OCI-LY7 (cell line): Measurements from ENCODE around the gene MYBPC1. TPM values are rescaled to one million over a fixed set of nuclear protein-coding genes. Genes with fewer than 3 reads are reported as not detected.

Experiments
- BruUV-seq: library from RNA; stranded (reverse); fragments of 400-500 nt; replicated peaks from 2 replicates; lab custom pipeline; 2021; lab: Mats Ljungman, UMichigan
- CTCF ChIA-PET: fragments of 300-600 bp; sonication (Branson Sonifier 250); formaldehyde crosslinking; loops from one replicate; lab custom pipeline; 2022; ENCODE audit warnings: antibody characterized with exemption; ENCODE audit not compliant: unreplicated experiment; lab: Charles Lee
- POLR2A ChIA-PET: fragments of 300-600 bp; sonication (Branson Sonifier 250); formaldehyde crosslinking; loops from one replicate; lab custom pipeline; 2022; ENCODE audit warnings: antibody characterized with exemption; lab: Charles Lee
- DNase-seq: peaks from one replicate; pipeline ENCODE4 v3.0.0-alpha.2; 2015; ENCODE audit warnings: low spot score
- H2AFZ ChIP-seq: fragments of 200-600 bp; sonication (generic), shearing (Covaris generic); 2 replicates; pipeline ENCODE4 v1.6.1; 2014; ENCODE audit warnings: mild to moderate bottlenecking, antibody characterized with exemption, low read length, moderate library complexity
- H3K27ac ChIP-seq: fragments of 200-600 bp; sonication (generic); 2 replicates; pipeline ENCODE4 v1.5.1; 2014; ENCODE audit warnings: mixed run types, low read depth, mild to moderate bottlenecking, moderate library complexity, low read length, inconsistent platforms; ENCODE audit not compliant: poor library complexity, severe bottlenecking
- H3K36me3 ChIP-seq: fragments of 200-600 bp; sonication (generic); 2 replicates; pipeline ENCODE4 v1.6.1; 2014; ENCODE audit warnings: mild to moderate bottlenecking, antibody characterized with exemption, low read length, moderate library complexity, mixed read lengths; ENCODE audit not compliant: insufficient read depth
- H3K4me1 ChIP-seq: fragments of 200-600 bp; sonication (generic); 2 replicates; pipeline ENCODE4 v1.5.1; 2014; ENCODE audit warnings: mild to moderate bottlenecking, low read length; ENCODE audit not compliant: insufficient read depth, poor library complexity, severe bottlenecking
- H3K4me2 ChIP-seq: fragments of 200-600 bp; sonication (generic); 2 replicates; pipeline ENCODE4 v1.6.1; 2014; ENCODE audit warnings: mild to moderate bottlenecking, low read length
- H3K4me3 ChIP-seq: fragments of 200-600 bp; sonication (generic); 2 replicates; pipeline ENCODE4 v1.5.1; 2014; ENCODE audit warnings: mild to moderate bottlenecking, low read depth, low read length; ENCODE audit not compliant: poor library complexity, severe bottlenecking
- H3K79me2 ChIP-seq: fragments of 200-600 bp; sonication (generic); 2 replicates; pipeline ENCODE4 v1.6.1; 2016; ENCODE audit warnings: low read depth, mild to moderate bottlenecking, low read length, moderate library complexity, mixed read lengths; ENCODE audit not compliant: insufficient read depth
- H3K9me2 ChIP-seq: fragments of 200-600 bp; sonication (generic); 2 replicates; pipeline ENCODE4 v1.6.1; 2016; ENCODE audit warnings: mild to moderate bottlenecking, low read length, mixed read lengths; ENCODE audit not compliant: insufficient read depth
- H3K9me3 ChIP-seq: fragments of 200-600 bp; sonication (generic); 2 replicates; pipeline ENCODE4 v1.6.1; 2014; ENCODE audit warnings: mild to moderate bottlenecking, mixed run types, low read length, mixed read lengths
- H4K20me1 ChIP-seq: fragments of 200-600 bp; sonication (generic); 2 replicates; pipeline ENCODE4 v1.6.1; 2014; ENCODE audit warnings: mild to moderate bottlenecking, antibody characterized with exemption, low read length, moderate library complexity, mixed read lengths; ENCODE audit not compliant: insufficient read depth
- EZH2phosphoT487 ChIP-seq: fragments of 200-600 bp; sonication (generic); IDR thresholded peaks from 2 replicates; pipeline ENCODE4 v1.6.1; 2018; ENCODE audit warnings: low read depth, borderline replicate concordance, mild to moderate bottlenecking, mixed run types, antibody characterized with exemption, low read length, moderate library complexity, mixed read lengths
- intact Hi-C: fragments of 100-400 bp; cut with micrococcal nuclease; formaldehyde crosslinking; loops from one replicate; pipeline ENCODE4 v1.10.0; 2022; ENCODE audit not compliant: unreplicated experiment
- total RNA-seq, 2 experiments: library from RNA; depleted of rRNA in 1 of 2; stranded (reverse); fragments of >200 nt in 1 of 2; shearing (Covaris generic) in 1 of 2; gene quantifications; 2 replicates each; pipeline ENCODE4 v1.2.3, GENCODE V29; 2014 to 2022
- TF ChIP-seq, protein P1 (sequence below): fragments of 200-600 bp; sonication (generic); conservative IDR thresholded peaks from 2 replicates; pipeline ENCODE4 v1.5.1; 2014; ENCODE audit warnings: mild to moderate bottlenecking, antibody characterized with exemption, low read length, moderate library complexity, mixed read lengths

The MYBPC1 gene
- total RNA-seq, 2 experiments from 2014 or later = not detected

DNA sequence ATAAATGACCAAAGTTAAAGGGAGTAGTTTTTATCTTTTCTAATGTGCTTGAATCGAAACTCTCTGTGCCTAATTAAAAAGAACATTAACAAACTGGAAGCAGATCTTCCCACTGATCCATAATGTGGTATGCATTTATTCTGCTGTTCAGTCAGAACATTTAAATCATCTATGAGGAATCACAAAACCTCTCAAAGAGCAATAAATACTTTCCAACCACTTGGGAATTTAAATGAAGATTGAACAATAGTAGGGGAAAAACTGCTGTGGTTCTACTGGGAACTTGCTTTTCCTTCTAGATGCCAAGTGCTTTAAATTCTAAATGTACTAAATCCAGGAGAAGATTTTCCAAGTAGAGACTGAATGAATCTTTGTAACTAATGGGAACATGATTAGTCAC is 90.3 kb downstream of the MYBPC1 start:
- Histone ChIP-seq H3K79me2 (no peaks in the 10 kb centered on the region), H3K9me2 (no peaks in the 10 kb centered on the region), H3K4me2 (no peak overlapping the region), H3K9me3 (no peaks in the 10 kb centered on the region), H3K4me1 (no peaks in the 10 kb centered on the region), H3K36me3 (no peaks in the 10 kb centered on the region), H4K20me1 (no peaks in the 10 kb centered on the region), H3K4me3 (no peak overlapping the region), H2AFZ (no peak overlapping the region; the same call in 1 of the 2 replicates), H3K27ac (no peak overlapping the region)
- DNase-seq = no peak
- CTCF ChIA-PET = no interaction called here
- BruUV-seq = no TSS peak
- intact Hi-C loops = no loop called here
- TF ChIP-seq, protein P1, sequence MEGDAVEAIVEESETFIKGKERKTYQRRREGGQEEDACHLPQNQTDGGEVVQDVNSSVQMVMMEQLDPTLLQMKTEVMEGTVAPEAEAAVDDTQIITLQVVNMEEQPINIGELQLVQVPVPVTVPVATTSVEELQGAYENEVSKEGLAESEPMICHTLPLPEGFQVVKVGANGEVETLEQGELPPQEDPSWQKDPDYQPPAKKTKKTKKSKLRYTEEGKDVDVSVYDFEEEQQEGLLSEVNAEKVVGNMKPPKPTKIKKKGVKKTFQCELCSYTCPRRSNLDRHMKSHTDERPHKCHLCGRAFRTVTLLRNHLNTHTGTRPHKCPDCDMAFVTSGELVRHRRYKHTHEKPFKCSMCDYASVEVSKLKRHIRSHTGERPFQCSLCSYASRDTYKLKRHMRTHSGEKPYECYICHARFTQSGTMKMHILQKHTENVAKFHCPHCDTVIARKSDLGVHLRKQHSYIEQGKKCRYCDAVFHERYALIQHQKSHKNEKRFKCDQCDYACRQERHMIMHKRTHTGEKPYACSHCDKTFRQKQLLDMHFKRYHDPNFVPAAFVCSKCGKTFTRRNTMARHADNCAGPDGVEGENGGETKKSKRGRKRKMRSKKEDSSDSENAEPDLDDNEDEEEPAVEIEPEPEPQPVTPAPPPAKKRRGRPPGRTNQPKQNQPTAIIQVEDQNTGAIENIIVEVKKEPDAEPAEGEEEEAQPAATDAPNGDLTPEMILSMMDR = no peak
- TF ChIP-seq EZH2phosphoT487 = no peak
- POLR2A ChIA-PET = no interaction called here

- CTCF ChIA-PET = no interaction called here
- H3K27ac ChIP-seq = no peak overlapping the region
- no peak overlapping the region for H2AFZ ChIP-seq
- POLR2A ChIA-PET = interaction anchor here (1.1 kb wide), 1 partner anchor 9 kb away, joined by 4 read pairs; no protein-coding TSS in a partner anchor
- H3K9me2 ChIP-seq = no peaks in the 10 kb centered on the region
- BruUV-seq = no TSS peak
- TF ChIP-seq EZH2phosphoT487 = no peak
- TF ChIP-seq, protein P1 = no peak
- no peak overlapping the region for H3K4me3 ChIP-seq
- H3K36me3 ChIP-seq = no peaks in the 10 kb centered on the region
- no peaks in the 10 kb centered on the region for H3K9me3 ChIP-seq
- H3K79me2 ChIP-seq = no peaks in the 10 kb centered on the region
- no peak for DNase-seq
- no peak overlapping the region for H3K4me2 ChIP-seq
- H3K4me1 ChIP-seq = peaks cover 11% of the 10 kb centered on the region
- intact Hi-C loops = no loop called here
- no peaks in the 10 kb centered on the region for H4K20me1 ChIP-seq
Observed at GRCh38 chr12:101686176-101686575, 91.4 kb downstream of the MYBPC1 start.

- intact Hi-C loops = no loop called here
- POLR2A ChIA-PET = interaction anchor here (0.5 to 1.4 kb wide), 2 partner anchors 75 to 193 kb away, joined by 3 read pairs; no protein-coding TSS in a partner anchor
- Histone ChIP-seq H3K4me1 (peaks cover 19% of the 10 kb centered on the region), H3K9me2 (no peaks in the 10 kb centered on the region), H3K79me2 (no peaks in the 10 kb centered on the region), H3K27ac (no peak overlapping the region), H3K9me3 (peaks cover 6% of the 10 kb centered on the region; the same call in 1 of the 2 replicates), H2AFZ (peak overlapping the region; percentile 41; the same call in 1 of the 2 replicates), H4K20me1 (no peaks in the 10 kb centered on the region), H3K4me2 (peak overlapping the region; percentile 47), H3K36me3 (no peaks in the 10 kb centered on the region; the same call in 1 of the 2 replicates), H3K4me3 (no peak overlapping the region)
- DNase-seq = no peak
- TF ChIP-seq, protein P1 = no peak
- no peak for TF ChIP-seq EZH2phosphoT487
- CTCF ChIA-PET = no interaction called here
- no TSS peak for BruUV-seq
Observed at GRCh38 chr12:101690544-101691098, 95.8 kb downstream of the MYBPC1 start.
